RPMI8226 (cell line): ENCODE data around the gene TMEM171.

Experiments used
- DNase-seq: peaks from one replicate; pipeline ENCODE4 v3.0.0-alpha.2; 2015

Gene TMEM171, protein sequence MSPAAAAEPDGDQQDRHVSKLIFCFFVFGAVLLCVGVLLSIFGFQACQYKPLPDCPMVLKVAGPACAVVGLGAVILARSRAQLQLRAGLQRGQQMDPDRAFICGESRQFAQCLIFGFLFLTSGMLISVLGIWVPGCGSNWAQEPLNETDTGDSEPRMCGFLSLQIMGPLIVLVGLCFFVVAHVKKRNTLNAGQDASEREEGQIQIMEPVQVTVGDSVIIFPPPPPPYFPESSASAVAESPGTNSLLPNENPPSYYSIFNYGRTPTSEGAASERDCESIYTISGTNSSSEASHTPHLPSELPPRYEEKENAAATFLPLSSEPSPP

DNA sequence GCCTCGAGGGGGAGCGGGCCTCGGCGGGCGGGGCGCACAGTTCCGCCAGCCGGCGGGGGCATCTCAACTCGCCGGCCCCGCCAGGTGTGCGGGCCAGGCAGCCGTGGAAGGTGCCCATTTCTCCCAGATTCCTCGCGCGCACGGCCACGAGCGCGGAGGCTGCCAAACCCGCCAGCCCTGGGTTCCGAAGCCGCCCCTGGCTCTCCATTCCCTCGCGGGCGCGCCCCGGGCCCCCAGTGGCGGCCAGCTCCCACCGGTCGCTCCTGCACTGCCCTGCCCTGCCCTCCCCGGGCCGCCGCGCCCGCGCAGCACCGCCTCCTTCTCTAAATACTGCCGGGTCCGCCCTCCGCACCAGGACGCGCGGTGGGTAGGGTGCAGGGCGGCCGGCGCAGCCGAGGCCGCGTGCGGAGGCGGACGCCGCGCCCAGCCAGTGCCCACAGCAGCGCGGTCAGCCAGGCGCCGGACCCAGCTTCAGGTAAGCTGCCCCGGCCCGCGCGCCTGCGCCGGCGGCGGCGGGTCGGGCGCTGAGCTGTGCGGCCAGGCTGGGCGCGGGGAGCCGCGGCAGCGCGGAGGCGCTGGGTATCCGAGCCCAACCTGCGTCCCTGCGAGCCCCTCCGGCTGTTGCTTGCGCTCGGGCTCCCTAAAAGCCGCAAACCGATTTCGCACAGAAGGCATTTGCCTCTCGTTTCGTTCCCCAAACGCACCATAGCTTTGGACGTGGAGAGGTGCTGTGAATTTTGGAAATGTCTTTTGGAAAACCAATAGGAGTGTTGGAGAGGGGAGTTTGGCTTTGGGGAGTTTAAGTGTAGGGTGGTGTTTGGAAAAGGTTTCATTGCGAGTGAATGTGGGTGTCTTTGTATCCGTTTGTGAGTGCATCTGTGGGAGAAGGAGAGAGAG is at the start of gene TMEM171:
TMEM171 (plus strand) TSS at position 354 of the 897 bp plus-strand sequence. CDS start 2,799 bp downstream, outside the sequence.
- DNase-seq, result peak; percentile 19

DNA sequence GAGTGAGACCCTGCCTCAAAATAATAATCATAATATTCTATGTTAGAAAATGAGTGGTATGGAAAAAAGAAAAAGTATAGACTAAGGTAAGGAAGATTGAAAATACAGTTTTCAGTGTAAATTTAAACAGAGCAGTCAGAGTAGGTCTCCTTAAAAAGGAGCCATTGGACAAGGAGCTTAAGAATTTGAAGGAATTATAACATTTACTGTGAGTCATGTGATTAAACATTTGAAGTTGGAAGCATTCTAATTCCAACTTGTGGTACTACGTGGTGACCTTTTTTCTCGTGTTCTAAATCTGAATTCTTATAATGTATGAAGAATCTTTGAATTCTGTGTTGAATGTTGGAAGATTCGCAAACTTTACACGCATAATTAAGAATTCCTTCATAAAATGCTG is 39.3 kb upstream of the TMEM171 start:
- DNase-seq, result no peak

DNA sequence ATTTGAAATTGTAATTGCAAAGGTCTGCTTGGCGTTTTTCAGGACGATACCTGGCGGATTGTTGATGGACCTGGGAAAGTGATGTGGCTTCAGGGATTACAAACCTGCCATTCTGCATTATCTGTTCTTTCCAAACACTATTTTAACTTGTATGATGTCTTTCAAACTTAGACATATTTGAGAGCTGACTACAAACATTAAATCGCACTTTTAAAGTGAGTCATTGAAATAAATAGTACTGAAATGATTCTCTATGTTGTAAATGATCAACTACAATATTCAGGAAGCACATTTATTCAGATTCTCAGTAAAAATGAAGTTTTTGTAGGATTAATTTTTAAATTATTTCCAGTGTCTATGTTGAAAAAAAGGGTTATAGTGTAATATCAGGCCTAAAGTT is 32.3 kb upstream of the TMEM171 start:
- no peak for DNase-seq

DNA sequence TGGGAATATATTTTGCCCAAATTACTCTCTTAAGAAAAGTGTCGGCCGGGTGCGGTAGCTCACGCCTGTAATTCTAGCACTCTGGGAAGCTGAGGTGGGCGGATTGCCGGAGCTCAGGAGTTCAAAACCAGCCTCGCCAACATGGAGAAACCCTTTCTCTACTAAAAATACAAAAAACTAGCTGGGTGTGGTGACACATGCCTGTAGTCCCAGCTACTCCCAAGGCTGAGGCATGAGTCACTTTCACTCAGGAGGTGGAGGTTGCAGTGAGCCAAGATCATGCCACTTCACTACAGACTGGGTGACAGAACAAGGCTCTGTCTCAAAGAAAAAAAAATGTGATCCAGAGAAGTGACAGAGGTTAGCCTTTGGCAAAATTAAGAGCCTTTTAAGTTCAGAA is 26.4 kb upstream of the TMEM171 start:
- DNase-seq, result no peak

DNA sequence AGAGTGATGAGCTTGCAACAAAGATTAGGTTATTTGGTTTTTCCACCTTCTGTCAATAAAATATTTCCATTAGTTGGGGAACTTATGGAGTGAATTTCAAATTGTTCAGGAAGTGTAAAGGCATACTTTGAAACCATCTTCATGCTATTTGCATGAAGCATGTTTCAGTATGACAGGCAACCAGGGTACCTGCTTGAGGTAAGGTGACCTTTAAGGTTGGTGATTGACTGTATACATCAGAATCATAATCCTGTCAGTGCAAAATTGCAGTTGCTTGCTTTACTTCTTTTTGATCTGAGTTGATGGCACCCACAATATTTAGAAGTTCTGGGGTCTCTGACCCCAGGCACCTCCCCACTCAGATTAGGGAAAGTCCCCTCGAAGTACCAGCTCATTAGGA is 26.0 kb upstream of the TMEM171 start:
- no peak for DNase-seq

DNA sequence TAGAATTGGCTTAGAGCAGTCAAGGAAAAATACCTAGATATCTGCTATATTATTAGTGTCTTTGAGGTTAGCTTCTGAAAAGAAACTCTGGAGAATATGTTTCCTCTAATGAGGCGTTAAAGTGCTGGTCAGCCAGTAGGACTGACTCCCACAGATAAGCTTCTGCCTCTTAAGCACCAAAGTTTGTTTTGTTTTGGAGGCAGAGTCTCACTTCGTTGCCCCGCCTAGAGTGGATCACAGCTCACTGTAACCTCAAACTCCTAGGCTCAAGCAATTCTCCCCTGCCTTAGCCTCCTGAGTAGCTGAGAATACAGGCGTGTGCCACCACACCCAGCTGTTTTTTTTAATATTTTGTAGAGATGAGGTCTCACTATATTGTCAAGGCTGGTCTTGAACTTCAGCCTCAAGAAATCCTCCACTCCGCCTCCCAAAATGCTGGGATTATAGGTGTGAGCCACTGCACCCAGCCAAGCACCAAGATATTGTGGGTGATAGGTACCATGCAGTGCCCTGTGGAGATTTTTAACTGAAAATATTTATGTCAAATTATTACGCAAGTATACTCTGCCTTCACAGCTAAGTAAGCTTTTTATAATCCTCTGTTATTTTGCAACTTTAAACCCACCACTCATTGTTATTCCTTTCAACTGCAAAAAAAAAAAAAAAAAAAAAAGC is 24.7 kb upstream of the TMEM171 start:
- DNase-seq, result no peak

DNA sequence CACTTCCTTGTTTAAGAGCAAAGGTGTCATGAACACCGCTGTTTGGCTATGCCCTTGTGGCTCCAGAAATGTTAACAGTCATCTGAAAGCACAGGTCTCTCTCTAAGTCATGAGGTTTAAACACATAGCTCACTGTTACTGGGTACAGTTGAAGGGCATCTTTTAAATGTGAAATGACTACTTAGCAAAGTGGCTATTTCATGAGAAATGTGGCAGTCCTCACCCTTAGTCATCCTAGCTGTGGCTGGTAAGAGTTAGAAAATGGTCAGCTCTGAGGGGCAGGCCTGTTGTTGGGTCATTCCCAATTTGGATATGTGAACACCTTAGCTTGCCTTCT is 24.2 kb upstream of the TMEM171 start:
- DNase-seq, result no peak

DNA sequence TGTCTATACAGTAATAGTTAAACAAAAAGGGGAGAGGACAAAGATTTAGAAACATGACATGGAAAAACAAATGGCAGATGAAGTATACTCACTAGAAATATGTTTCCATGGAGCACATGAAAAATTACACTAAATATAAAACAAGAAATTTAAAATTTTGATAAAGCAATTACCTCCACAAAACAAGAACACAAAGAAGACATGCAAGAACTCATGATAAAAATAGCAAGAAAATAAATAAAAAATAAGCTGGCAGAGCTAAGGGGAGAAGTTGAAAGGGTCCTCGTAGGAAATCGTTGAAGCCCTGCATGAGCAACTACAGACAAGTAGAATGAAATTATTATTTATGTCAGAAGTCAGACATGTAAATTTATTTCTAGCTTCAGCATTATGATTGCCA is 22.6 kb upstream of the TMEM171 start:
- DNase-seq, result no peak

DNA sequence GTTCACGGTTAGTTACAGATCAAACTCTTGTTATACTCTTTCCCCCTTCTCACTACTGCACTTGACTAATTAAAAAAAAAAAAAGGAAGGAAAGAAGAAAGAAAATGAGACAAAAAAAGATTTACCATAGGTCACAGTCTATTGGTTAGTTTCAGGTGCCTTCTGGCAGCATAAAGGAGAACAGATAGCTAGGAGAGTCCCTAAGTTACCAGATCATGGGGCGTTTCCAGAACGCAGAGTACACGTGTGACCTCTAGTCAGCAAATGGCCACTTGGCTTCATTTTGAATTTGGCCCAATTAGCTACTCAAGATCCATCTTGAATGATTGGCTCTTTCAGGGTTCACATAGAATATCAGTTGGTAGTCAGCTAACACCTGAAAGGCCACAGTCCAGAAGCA is 20.3 kb upstream of the TMEM171 start:
- no peak for DNase-seq

DNA sequence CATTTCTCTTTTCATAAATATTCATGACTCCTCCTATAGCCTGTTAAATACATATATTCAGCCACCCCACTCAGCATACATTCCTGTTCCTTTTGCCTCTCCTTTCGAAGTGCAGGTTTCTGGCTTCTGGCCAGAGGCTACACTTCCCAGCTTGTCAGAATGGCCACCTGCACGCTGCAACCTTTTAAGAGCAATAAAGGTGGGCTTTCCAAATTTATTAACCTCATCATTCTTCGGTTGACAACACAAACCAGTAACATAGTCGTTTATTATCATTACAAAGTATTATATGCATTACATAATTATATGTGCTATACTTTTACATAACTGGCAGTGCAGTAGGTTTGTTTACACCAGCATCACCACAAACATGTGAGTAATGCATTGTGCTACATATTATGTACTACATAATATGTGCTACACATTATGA is 16.5 kb upstream of the TMEM171 start:
- DNase-seq, result peak; percentile 52

DNA sequence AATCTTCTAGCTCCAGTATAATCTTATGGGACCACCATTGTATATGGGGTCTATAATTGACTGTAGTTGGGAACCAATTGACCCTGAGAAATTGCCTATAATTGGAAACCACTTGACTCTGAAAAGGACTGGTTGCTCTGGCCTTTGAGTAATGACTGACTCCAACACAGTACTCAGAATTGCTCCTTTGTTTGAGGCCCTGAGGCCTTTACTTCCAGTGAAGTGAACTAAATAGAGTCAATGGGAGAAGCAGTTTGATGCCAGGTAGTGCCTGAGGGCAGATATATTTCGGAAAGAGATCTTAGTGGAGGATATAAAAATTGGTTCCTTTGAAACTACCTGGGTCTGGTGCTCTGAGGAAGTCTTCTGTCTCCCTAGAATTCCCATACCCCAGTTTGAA is 16.0 kb upstream of the TMEM171 start:
- DNase-seq, result no peak

DNA sequence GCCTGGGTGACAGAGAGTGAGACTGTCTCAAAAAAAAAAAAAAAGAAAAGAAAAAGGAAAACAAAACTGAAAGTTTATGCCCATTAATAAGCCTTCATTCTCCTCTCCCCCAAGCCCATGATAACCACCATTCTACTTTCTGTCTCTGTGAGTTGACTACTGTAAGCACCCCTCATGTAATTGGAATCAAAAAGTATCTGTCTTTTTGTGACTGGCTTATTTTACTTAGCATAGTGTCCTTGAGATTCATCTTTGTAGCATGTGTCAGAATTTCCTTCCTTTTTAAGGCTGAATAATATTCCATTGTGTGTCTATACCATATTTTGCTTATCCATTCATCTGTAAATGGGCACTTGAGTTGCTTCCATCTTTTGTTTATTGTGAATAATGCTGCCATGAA is 14.0 kb upstream of the TMEM171 start:
- DNase-seq, result no peak

DNA sequence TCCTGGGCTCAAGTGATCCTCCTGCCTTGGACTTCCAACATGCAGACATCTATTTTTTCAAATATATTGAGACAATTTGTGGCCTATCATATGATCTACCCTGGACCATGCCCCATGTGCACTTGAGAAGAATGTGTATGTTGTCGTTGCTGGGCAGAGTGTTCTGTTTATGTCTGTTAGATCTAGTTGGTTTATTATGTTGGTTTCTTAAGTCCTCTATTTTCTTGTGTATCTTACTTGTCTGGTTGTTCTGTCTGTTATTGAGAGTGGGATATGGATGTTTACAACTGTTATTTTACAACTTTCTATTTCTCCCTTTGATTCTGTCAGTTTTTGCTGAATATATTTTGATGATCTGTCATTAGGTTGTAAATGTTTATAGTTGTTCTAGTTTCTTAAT is 10.2 kb upstream of the TMEM171 start:
- no peak for DNase-seq

DNA sequence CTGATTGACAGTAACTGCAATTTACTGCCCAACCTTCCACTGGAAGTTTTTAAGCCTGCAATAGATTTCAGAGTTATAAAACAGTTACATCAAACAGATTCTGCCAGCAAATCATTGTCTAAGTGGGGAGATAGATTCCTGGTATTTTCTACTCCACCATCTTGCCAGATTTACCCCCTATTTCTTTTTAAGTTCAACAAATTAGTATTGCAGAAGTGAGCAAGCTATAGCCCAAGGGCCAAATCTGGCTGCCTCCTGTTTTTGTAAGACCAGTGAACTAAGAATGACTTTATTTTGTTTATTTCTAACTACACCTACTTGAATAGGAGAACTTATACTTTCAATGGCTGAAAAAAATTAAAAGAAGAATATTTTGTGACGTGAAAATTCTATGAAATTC is 8.8 kb upstream of the TMEM171 start:
- no peak for DNase-seq

DNA sequence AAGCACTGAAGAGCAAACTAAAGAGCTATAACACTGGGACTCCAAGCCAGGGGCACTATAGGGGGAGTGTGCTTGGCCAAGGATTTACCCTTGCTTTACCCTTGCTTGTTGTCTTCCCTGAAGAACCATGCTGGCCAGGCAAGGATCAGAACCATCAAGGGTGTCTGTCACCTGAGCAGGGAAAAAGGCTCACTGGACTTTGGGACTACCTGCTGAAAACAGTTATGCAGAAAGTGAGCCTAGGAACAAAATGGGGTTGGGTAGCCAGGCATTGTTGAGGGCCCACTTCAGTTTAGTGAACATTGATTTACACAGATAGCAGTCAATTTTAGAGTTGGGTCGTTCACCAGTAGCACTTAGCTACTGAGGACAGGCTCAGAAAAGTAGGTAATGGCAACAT is 8.0 kb upstream of the TMEM171 start:
- DNase-seq, result no peak

DNA sequence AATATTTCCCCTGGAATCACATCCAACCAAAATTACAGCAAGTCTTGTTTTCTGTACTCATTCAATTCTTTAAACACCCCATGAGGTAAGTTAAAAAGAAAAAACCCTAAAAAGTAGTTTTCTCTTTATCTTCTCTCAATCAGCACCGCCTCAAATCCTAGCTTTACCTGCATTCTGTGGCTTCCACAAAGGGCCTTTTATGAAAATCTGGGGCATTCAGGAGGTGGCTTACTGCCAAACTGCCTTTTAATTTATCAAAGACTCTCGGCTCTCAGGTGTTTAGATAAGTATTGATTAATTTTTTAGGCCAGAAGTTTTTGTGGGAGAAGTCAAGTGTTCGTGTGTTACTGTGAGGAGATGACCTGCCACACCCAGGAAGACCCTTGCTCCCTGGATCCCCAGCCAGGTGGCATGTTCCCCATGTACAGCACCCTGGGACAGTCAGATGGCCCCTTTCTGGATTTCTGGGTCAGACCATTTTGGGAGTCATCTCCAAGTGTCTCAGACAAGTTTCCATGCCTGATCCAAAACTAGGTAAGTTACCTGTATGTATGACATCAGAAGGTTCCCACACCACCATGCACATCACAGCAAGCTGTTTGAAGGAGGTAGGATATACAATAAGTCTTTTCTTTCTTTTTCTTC is 6.2 kb upstream of the TMEM171 start:
- DNase-seq, result no peak

DNA sequence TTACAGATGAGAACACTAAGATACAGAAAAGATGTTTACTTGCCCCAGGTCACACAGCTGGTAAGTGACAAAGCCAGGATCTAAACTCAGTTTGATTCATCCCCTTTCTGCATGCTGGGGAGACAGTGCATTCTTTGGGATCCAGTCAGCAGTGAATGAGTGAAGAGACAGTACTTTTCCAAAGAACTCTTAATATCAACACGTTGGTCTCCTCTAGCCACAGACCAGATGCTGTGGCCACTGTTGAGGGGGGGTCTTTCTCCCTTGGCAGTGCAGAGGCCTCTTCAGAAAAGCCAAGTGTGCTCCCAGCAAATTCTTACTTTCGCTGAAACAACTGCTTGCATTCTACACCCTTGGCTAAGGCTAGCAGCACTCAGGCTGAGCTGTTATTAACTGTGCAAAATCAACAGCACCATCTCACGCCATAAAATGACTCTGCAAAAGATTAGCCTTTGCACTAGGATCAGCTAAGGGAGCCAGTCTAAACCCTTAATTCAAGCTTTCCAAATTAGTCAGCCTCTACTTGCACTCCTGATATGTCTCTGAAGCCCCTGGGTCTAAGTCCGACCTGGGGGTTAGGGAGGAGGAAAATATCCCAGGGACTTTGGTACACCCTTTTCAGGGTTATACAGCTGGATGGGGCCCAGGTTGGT is 4.8 kb upstream of the TMEM171 start:
- DNase-seq, result no peak

DNA sequence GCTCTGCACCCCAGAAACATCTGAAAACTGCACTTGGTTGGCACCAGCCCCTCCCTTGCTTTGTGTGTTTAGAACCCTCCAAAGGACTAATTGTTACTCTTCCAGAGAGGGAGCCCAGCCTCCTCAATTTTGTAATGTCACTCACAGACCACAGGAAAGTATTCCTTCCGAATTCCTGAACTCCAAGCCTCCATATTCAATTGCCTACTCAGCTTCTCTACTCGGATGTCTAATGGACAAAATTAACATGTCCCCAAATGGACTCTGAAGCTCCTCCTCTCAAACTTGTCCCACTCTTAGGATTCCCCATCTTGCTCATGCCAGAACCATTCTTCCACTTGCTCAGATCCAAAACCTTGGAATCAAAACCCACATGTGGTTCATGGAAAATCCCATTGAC is 3.9 kb upstream of the TMEM171 start:
- DNase-seq, result no peak

DNA sequence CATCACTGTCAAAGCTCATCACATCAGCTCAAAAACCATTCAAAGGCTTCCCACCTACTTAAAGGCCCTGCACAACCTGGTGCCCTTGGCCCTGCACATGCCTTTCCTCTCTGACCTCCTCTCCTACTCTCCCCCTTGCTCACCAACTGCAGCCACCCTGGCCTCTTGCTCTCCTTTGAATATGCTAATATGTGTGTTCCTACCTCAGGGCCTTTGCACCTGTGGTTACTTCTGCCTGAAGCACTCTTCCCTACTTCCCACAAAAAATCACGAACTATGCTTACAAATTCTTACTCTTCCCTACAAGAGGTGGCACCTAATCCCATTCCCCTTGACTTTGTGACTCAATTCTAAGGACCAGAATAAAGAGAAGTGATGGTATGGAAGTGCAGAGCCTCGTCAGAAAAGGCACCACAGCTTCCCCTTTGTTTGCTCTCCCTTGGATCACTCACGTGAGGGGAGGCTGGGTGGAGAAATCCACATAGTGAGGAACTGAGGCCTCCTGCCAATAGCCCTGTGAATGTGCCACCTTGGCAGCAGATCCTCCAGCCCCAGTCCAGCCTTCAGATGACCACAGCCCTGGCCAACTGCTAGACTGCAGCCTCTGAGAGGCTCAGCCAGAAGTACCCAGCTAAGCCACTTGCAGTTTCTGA is 3.2 kb upstream of the TMEM171 start:
- DNase-seq, result no peak

DNA sequence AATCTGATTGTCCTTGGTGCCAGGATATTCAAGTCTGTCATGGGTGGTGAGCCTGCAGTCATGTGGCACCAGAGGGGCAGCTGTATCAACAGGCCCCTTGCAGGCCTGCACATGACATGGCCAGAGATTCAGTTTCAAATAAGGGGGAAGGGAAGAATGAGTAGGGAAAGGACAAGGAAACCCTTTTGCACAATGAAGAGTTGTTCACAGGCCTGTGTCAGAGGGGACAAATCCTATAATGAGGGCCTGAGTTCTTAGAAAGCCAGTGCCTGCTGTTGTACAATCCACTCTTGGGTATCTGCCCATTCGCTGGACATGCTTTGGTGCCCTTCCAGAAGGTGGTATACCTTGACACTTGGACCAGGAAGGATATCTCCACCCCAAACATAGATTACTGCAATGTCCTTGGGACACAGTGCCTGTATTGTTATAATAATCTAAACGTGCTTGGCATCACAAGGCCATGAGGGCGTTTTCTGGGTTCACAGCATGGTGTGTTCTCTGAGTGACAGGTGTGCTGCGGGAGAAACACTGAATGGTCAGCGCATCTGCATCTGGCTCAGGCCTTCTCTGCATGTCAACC is 1.9 kb upstream of the TMEM171 start:
- no peak for DNase-seq

DNA sequence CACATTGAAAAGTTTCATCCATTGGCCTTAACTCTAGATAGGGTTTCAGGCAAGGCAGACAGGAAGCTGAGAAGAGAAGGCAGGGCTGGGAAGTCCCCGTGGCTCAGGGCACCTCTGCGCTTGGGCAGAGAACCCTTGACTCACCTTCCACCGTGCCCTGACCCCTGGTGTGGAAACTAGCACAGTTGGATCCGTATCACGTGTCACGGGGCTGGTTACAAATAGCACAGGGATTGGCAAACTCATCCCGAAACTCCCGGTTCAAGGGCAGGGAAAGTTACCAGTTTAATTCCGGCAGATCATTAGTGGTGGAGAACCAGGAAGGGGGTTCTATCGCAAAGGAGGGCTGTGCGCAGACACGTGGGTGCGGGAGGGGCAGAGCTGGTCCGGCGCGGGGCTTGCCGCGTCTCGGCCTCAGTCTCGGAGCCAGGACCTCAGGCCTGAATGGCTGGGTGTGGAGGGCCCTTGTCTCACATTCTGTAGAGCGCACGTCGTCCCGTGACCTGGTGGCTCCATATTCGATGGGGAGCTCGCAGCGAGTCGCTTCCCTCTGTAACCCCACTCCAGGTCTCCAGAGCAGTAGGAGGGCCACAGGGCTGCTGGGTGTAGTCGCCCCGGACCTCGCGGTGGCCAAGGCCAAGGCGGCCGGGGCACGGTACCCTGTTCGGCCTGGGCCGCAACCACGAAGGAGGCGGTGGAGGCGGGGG is 771 bp upstream of the TMEM171 start:
- DNase-seq, result peak; percentile 35
